ENCODE data around the gene CLEC4A.
"Not testable (repeated sequence)": the region's sequence is repeated elsewhere in the genome, so short reads cannot be mapped to it uniquely, and the experiment has no call there.

GRCh38 chr12:8179989-8180585, 56.7 kb downstream of the CLEC4A start:
- TF ChIP-seq PHF8 (conservative IDR thresholded peaks at IDR 0.05; ENCODE audit: low read depth, low read length), result peak; percentile 51; the same call in 1 of the 2 replicates
- not testable (repeated sequence) for TF ChIP-seq BCL11A (IDR thresholded peaks at IDR 0.05; ENCODE audit: low read depth in 2 of 2, low read length in 2 of 2); POLR2AphosphoS5 (IDR thresholded peaks at IDR 0.05; ENCODE audit: low read depth, low read length); EP300 (IDR thresholded peaks at IDR 0.05; ENCODE audit: borderline replicate concordance in 1 of 2, low read depth in 2 of 2, low read length in 2 of 2)
